ENCODE results near the gene PCBP4. TPM values are rescaled to one million over a fixed set of nuclear protein-coding genes. Genes with fewer than 3 reads are reported as not detected.

PCBP4 gene
- total RNA-seq, 1 donor from 2014 or later, result 144 TPM

- no peak for TF ChIP-seq CTCF (IDR thresholded peaks at IDR 0.05; ENCODE audit: insufficient read depth, low read length, poor library complexity, severe bottlenecking)
- peaks cover 2% of the 10 kb centered on the region for H3K36me3 ChIP-seq (ENCODE audit: control insufficient read depth, insufficient read depth, low read length)
- DNase-seq (ENCODE audit: low read depth), result no peak
- H3K4me3 ChIP-seq (ENCODE audit: low read depth, low read length), result no peak overlapping the region
- peaks cover 11% of the 10 kb centered on the region for H3K27me3 ChIP-seq (ENCODE audit: control insufficient read depth, insufficient read depth, low read length)
These were observed 9.6 kb downstream of the PCBP4 start for GRCh38 chr3:51957520-51958205.

- Histone ChIP-seq H3K36me3 (ENCODE audit: control insufficient read depth, insufficient read depth, low read length) (peaks cover 2% of the 10 kb centered on the region), H3K4me3 (ENCODE audit: low read depth, low read length) (peak overlapping the region; percentile 20), H3K27me3 (ENCODE audit: control insufficient read depth, insufficient read depth, low read length) (peaks cover 11% of the 10 kb centered on the region)
- TF ChIP-seq CTCF (IDR thresholded peaks at IDR 0.05; ENCODE audit: insufficient read depth, low read length, poor library complexity, severe bottlenecking), result peak; percentile 63
- no peak for DNase-seq (ENCODE audit: low read depth)
These were observed 11.1 kb downstream of the PCBP4 start for GRCh38 chr3:51955893-51956770.

DNA sequence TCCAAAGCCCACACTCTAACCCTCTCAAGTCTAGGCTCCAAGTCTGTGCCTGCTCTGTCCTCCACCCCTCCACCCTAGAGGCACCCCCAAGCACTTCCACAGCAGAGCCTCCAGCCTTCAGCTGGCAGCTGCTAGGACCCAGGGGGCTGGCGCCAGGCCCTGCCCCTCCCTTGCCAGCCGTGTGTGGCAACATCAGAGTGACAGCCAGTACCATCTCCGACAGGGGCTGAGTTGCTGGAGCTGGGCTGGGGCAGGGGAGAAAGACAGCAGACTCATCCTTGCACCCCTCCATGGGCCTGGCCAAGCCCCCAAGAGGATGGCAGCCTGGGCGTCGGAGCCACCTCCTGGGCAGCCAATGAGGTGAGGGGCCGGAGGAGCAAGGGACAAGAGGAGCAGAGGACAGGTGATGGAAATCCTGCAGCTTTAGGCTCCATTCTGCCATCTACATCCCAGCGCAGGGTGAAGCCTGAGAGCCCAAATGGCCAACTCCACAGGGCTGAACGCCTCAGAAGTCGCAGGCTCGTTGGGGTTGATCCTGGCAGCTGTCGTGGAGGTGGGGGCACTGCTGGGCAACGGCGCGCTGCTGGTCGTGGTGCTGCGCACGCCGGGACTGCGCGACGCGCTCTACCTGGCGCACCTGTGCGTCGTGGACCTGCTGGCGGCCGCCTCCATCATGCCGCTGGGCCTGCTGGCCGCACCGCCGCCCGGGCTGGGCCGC is 11.9 kb downstream of the PCBP4 start, which contains the start of gene GPR62:
GPR62 (plus strand) TSS at position 207 of the 718 bp plus-strand sequence; CDS start at position 479, 272 bp downstream.
- peak within 1 kb of the TSS; percentile 20 for H3K4me3 ChIP-seq (ENCODE audit: low read depth, low read length)
- no peak for DNase-seq (ENCODE audit: low read depth)
- peaks cover 11% of the 10 kb centered on the region for H3K27me3 ChIP-seq (ENCODE audit: control insufficient read depth, insufficient read depth, low read length)
- peaks cover 2% of the 10 kb centered on the region for H3K36me3 ChIP-seq (ENCODE audit: control insufficient read depth, insufficient read depth, low read length)
- TF ChIP-seq CTCF (IDR thresholded peaks at IDR 0.05; ENCODE audit: insufficient read depth, low read length, poor library complexity, severe bottlenecking), result no peak

DNA sequence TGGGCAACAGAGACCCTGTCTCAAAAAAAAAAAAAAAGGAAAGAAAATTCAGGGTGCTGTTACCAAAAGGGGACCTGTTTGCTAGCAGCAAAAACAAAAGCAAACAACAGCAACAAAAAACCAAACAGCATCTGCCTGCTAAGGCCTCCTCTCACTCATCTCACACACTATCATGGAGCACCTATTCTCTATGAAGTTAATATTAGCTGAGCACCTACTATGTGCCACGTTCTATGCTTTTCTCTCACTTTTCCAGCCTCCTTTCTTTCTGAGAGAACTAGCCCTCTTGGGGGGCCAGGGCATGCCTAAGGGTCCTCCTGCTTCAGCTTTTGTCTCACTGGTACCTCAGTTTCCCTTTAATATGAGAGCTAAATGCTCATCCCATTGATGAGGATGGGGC is 12.5 kb downstream of the PCBP4 start:
- peaks cover 11% of the 10 kb centered on the region for H3K27me3 ChIP-seq (ENCODE audit: control insufficient read depth, insufficient read depth, low read length)
- no peak for DNase-seq (ENCODE audit: low read depth)
- TF ChIP-seq CTCF (IDR thresholded peaks at IDR 0.05; ENCODE audit: insufficient read depth, low read length, poor library complexity, severe bottlenecking), result no peak
- H3K4me3 ChIP-seq (ENCODE audit: low read depth, low read length), result no peak overlapping the region
- H3K36me3 ChIP-seq (ENCODE audit: control insufficient read depth, insufficient read depth, low read length), result peaks cover under 1% of the 10 kb centered on the region

GRCh38 chr3:51954105-51954504 is 13.1 kb downstream of the PCBP4 start:
- H3K36me3 ChIP-seq (ENCODE audit: control insufficient read depth, insufficient read depth, low read length), result no peaks in the 10 kb centered on the region
- peaks cover 11% of the 10 kb centered on the region for H3K27me3 ChIP-seq (ENCODE audit: control insufficient read depth, insufficient read depth, low read length)
- no peak for DNase-seq (ENCODE audit: low read depth)
- no peak for TF ChIP-seq CTCF (IDR thresholded peaks at IDR 0.05; ENCODE audit: insufficient read depth, low read length, poor library complexity, severe bottlenecking)
- no peak overlapping the region for H3K4me3 ChIP-seq (ENCODE audit: low read depth, low read length)

All from kidney epithelial cell (primary cell).